Ovary (tissue), 9 donors: Measurements from ENCODE around the gene CYP2W1. TPM values are rescaled to one million over a fixed set of nuclear protein-coding genes. Genes with fewer than 3 reads are reported as not detected.
A peak's percentile ranks its signal among the peaks of the same experiment; 100 is the strongest.

Experiments
- microRNA counts: library from miRNA; unstranded; fragments of <30 nt; microRNA quantifications from one replicate; lab custom pipeline; 2016
- microRNA-seq, 3 donors: library from miRNA; unstranded; fragments of <30 nt; microRNA quantifications; one replicate each; pipeline versions ENCODE4 to v1.2.0, GENCODE V29; 2019 to 2020
- polyA plus RNA-seq, 2 donors: library from polyadenylated mRNA; stranded (reverse); fragments of 200-250 nt in 1 of 2; fragments of 350-450 nt in 1 of 2; fragmentation: Illumina TruSeq in 1 of 2; extraction: RNeasy Lipid Tissue Mini Kit (QIAGEN cat#74804) in 1 of 2; gene quantifications; one replicate each; pipeline ENCODE4 v1.2.3, GENCODE V29; 2013 to 2014
- small RNA-seq: library from RNA; depleted of rRNA; stranded (forward); fragments of <200 nt; gene quantifications from one replicate; pipeline ENCODE3, GENCODE V24; 2016
- total RNA-seq, 7 donors: library from RNA; depleted of rRNA in 2 of 7; stranded (reverse); fragments of >200 nt in 2 of 7; fragmentation: NEBNext Ultra II Directional in 3 of 7; extraction: Animal tissue kit (Norgen Biotek cat#: 25700) in 3 of 7; gene quantifications; one replicate each; pipeline versions ENCODE4 v1.1.0 to v1.2.4, GENCODE V29; 2016 to 2023
- donor health status: DM: no; HTN: no; CAD: no; lungs with moderate emphysema.
- donor health status: DM: no; HTN: no; CAD: no.
- donor health status: Bipolar disorder and iron deficiency.
- donor health status: DM: yes; HTN: yes; CAD: no.
- donor health status: DM: no; HTN: no; CAD: no.
- donor health status: DM: yes; HTN: yes; CAD: no.

CYP2W1 gene
- total and polyA plus RNA-seq, 9 donors = 0.64 to 5.2 (median 2.7) TPM; not detected in 2

MicroRNA genes within 50 kb of the gene (microRNA counts, 767-probe panel; counts per million panel counts)
- microRNA hsa-miR-339-3p (lab: Ali Mortazavi, UCI) = 530 counts per million, percentile 78 among the panel's probes with 10 or more counts
- microRNA hsa-miR-339-5p (lab: Ali Mortazavi, UCI) = 530 counts per million, percentile 78 among the panel's probes with 10 or more counts

Small RNA genes within 50 kb of the gene (microRNA-seq; reads per million reads assigned to microRNA genes)
- gene MIR339 = 438 to 2,572 (median 962) reads per million in 3 donors

Small RNA genes within 50 kb of the gene (small RNA-seq; reads per million reads assigned to genes)
- 3.5 reads per million, percentile 77 among the genes with 10 or more reads in this experiment for gene MIR339

Other genes with a start within 250 kb of the CYP2W1 start
- gene SUN1, start 150.7 kb upstream of the CYP2W1 start, total RNA-seq = 100 to 1,000 TPM; 140 to 196 (median 154) TPM
- gene SUN1, start 150.7 kb upstream of the CYP2W1 start, polyA plus RNA-seq = 100 to 1,000 TPM; 100 to 135 TPM
- 10 to 100 TPM; 16.8 to 37.6 (median 30.4) TPM for gene GET4, start 106.6 kb upstream of the CYP2W1 start, total RNA-seq
- 10 to 100 TPM in 1 of 2 donors, 1 to 10 TPM in 1; 7.2 to 37.2 TPM for gene GET4, start 106.6 kb upstream of the CYP2W1 start, polyA plus RNA-seq
- gene ADAP1, start 28.5 kb upstream of the CYP2W1 start, total RNA-seq = 10 to 100 TPM in 1 of 7 donors, 1 to 10 TPM in 5, under 1 TPM in 1; 0.96 to 16.4 (median 3.6) TPM
- 1 to 10 TPM in 1 of 2 donors, under 1 TPM in 1; 0.52 to 3.5 TPM for gene ADAP1, start 28.5 kb upstream of the CYP2W1 start, polyA plus RNA-seq
- 10 to 100 TPM in 6 of 7 donors, 1 to 10 TPM in 1; 9.0 to 15.2 (median 10.5) TPM for gene COX19, start 7.6 kb upstream of the CYP2W1 start, total RNA-seq
- 1 to 10 TPM; 6.7 to 6.8 TPM for gene COX19, start 7.6 kb upstream of the CYP2W1 start, polyA plus RNA-seq
- gene GPR146, start 61.4 kb downstream of the CYP2W1 start, total RNA-seq = 10 to 100 TPM in 3 of 7 donors, 1 to 10 TPM in 4; 6.1 to 20.1 (median 8.4) TPM
- 10 to 100 TPM in 1 of 2 donors, 1 to 10 TPM in 1; 7.9 to 25.0 TPM for gene GPR146, start 61.4 kb downstream of the CYP2W1 start, polyA plus RNA-seq
- gene GPER1, start 104.9 kb downstream of the CYP2W1 start, total RNA-seq = 1 to 10 TPM in 6 of 7 donors, under 1 TPM in 1; 0.48 to 7.5 (median 3.2) TPM
- gene GPER1, start 104.9 kb downstream of the CYP2W1 start, polyA plus RNA-seq = 1 to 10 TPM; 2.0 to 2.9 TPM
- 10 to 100 TPM in 6 of 7 donors, 1 to 10 TPM in 1; 8.1 to 24.9 (median 16.9) TPM for gene ZFAND2A, start 177.0 kb downstream of the CYP2W1 start, total RNA-seq
- 10 to 100 TPM; 26.9 to 34.9 TPM for gene ZFAND2A, start 177.0 kb downstream of the CYP2W1 start, polyA plus RNA-seq
- gene UNCX, start 249.7 kb downstream of the CYP2W1 start, total RNA-seq = not detected
- gene UNCX, start 249.7 kb downstream of the CYP2W1 start, polyA plus RNA-seq = not detected